ENCODE data around the gene RNF151.

DNA sequence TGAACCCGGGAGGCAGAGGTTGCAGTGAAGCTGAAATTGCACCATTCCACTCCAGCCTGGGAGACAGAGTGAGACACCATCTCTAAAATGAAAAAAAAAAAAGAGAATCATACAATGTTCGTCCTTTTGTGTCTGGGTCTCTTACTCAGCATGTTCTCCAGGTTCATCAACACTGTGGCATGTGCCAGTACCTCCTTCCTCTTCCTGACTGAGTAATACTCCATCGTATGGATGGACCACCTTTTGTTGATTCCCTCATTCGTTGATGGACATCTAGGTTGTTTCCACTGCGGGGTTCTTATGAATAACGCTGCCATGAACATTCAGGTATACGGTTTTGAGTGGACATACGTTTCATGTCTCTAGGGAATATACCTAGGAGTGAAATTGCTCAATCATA, 44.3 kb upstream of the RNF151 start:
- TF ChIP-seq POLR2A (IDR thresholded peaks at IDR 0.05) = no peak
- TF ChIP-seq, protein P1, sequence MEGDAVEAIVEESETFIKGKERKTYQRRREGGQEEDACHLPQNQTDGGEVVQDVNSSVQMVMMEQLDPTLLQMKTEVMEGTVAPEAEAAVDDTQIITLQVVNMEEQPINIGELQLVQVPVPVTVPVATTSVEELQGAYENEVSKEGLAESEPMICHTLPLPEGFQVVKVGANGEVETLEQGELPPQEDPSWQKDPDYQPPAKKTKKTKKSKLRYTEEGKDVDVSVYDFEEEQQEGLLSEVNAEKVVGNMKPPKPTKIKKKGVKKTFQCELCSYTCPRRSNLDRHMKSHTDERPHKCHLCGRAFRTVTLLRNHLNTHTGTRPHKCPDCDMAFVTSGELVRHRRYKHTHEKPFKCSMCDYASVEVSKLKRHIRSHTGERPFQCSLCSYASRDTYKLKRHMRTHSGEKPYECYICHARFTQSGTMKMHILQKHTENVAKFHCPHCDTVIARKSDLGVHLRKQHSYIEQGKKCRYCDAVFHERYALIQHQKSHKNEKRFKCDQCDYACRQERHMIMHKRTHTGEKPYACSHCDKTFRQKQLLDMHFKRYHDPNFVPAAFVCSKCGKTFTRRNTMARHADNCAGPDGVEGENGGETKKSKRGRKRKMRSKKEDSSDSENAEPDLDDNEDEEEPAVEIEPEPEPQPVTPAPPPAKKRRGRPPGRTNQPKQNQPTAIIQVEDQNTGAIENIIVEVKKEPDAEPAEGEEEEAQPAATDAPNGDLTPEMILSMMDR (IDR thresholded peaks at IDR 0.05) = no peak

Data from right lobe of liver (tissue), 4 donors.